Right ventricle myocardium superior (tissue), 1 donor: ENCODE measurements around the gene SDC1. TPM values are rescaled to one million over a fixed set of nuclear protein-coding genes. Genes with fewer than 3 reads are reported as not detected.

Source experiments
- ATAC-seq: fragments of 200-7000 bp; cut with Tn5 transposase; one replicate; pipeline ENCODE4 v1.9.1; 2020; ENCODE audit warnings: mild to moderate bottlenecking; ENCODE audit not compliant: poor library complexity
- DNase-seq: peaks from one replicate; pipeline ENCODE4 v3.0.0-alpha.2; 2020
- intact Hi-C: fragments of 100-400 bp; cut with DNase I; formaldehyde crosslinking; loops from one replicate; pipeline ENCODE4 v1.11.2; 2022
- total RNA-seq: library from RNA; stranded (reverse); fragmentation: NEBNext Ultra II Directional; extraction: Animal tissue kit (Norgen Biotek cat#: 25700); gene quantifications from one replicate; pipeline ENCODE4 v1.2.1, GENCODE V29; 2021
- donor health status: DM: no; HTN: yes; CAD: no; lungs with severe emphysema.

Gene SDC1
- total RNA-seq, 1 donor from 2014 or later, result 0.11 TPM

DNA sequence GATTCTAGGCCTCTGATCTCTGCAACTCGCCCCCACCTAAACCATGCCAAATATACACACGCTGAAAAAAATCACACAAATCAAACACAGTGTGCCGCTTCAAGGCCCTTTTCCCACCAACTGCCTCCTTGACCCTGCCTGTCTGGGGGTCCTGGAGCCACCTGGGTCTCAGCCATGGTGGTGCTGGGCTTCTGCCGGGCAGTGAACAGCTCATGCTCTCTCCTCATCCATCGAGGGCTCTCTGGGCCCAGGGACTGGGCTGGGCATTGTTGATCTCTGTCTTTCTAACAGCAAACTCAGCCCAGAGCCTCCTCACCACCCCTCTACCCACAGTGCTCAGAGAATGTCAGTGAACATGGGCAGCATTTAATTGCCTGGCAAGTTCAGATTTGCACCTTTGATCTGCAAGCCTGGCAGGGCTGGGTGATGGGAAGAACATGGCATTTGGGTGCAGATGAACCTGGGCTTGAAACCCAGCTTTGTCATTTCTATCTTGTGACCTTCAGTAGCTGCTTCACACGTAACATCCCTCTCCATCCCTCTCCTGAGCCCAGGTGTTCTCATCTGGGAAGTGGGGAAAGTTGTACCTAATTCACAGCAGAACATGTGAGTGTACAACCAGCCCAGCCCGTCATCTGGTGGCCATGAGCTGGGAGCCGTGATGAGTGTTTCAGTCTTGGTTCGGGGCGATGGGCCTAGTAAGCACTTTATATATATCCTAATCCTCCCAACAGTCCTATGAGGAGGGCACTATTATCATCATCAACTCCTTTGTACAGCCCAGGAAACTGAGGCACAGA, 46.1 kb downstream of the SDC1 start:
- intact Hi-C loops, result no loop called here
- no peak for ATAC-seq

DNA sequence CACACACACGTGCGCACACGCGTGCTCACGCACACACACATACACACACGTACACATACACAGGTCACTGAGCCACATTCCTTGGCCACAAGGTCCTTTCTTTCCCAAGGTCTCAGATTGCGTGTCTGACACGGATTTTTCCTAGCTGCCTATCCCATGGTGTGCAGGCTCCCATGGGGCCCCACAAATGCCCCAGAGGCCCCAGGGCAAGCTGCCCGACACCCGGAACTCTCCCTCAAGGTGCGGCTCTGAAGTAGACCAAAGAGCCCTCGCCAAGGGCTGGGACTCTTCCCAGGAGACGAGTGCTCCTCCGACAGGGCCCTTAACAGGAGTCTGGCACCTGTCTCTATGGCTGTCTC, 46.7 kb downstream of the SDC1 start:
- DNase-seq, result no peak
- intact Hi-C loops, result no loop called here

More for the DNA sequence above, 46.1 kb downstream of the SDC1 start:
- no peak for DNase-seq

GRCh38 chr2:20177556-20178248, 47.2 kb downstream of the SDC1 start:
- ATAC-seq (no peak), DNase-seq (no peak)
- intact Hi-C loops, result no loop called here

More for the DNA sequence above, 46.7 kb downstream of the SDC1 start:
- no peak for ATAC-seq

- DNase-seq (no peak), ATAC-seq (no peak)
- intact Hi-C loops, result no loop called here
Measured at GRCh38 chr2:20176760-20177159, 48.2 kb downstream of the SDC1 start.

DNA sequence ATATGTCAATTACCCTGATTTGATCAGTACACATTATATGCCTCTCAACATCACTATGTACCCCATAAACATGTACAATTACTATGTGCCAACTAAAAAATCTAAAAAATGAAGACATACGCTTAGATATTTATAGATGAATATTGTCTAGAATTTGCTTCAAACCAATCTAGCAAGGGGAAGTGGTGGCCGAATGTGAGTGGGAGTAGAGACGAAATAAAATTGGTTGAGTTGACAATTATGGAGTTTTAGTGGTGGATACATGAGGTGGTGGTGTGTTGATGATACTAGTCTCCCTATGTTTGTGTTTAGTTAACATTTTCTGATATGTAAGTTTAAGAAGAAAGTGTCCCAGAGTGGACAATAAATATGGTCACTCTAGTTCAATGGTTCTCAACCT, 49.0 kb downstream of the SDC1 start:
- ATAC-seq (no peak), DNase-seq (no peak)
- intact Hi-C loops, result no loop called here

DNA sequence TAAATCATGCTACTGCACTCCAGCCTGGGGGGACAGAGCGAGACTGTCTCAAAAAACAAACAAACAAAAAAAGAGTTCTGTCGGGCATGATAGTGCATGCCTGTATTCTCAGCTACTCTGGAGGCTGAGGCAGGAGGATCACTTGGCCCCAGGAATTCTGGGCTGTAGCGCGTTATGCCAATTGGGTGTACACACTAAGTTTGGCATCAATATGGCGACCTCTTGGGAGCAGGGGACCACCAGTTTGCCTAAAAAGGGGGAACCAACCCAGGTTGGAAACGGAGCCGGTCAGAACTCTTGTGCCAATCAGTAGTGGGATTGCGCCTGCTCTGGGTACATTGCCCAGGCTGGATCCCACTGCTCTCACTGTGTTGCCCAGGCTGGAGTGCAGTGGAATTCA, 49.7 kb downstream of the SDC1 start:
- DNase-seq, result no peak
- ATAC-seq, result no peak
- intact Hi-C loops, result no loop called here

DNA sequence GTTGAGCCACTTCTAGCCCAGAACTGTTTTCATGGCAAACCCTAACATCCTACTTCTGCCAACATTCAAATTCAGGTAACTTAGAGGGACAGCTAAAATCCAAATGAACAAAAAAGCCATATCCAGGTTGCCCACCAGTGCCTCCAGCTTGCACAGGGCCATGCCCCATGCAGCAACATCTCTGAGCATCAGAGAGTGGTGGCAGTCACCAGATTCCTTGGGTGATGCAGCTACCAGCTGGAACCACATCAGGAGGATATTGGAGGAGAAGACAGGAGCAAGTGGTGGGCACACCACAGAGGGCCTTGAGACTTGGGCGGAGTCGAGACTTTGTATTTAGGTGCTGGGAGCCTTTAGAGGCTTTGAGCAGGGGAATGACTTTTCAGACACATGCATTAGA, 50.5 kb downstream of the SDC1 start:
- ATAC-seq, result no peak
- intact Hi-C loops, result no loop called here
- DNase-seq, result no peak

GRCh38 chr2:20173496-20174402, 51.2 kb downstream of the SDC1 start:
- DNase-seq (no peak), ATAC-seq (no peak)
- intact Hi-C loops, result no loop called here

DNA sequence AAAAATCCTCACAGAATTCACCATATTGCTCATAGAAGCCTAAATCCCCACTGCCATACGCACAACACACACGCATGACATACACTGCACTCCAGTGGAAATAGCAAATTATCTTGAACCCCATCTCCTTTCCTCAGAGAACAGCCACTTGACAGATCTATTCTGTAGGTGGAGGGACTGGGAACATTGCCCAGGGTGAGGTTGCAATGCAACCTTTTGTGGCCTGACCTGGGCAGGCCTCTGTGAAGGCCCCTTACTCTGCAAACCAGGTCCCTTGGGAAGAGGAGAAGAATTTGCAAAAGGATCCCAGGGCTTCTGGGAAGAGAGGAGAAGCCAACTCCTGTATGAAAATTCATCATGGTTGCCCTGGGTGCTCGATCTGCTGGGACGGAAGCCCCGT, 51.9 kb downstream of the SDC1 start:
- intact Hi-C loops, result no loop called here
- DNase-seq (no peak), ATAC-seq (no peak)

DNA sequence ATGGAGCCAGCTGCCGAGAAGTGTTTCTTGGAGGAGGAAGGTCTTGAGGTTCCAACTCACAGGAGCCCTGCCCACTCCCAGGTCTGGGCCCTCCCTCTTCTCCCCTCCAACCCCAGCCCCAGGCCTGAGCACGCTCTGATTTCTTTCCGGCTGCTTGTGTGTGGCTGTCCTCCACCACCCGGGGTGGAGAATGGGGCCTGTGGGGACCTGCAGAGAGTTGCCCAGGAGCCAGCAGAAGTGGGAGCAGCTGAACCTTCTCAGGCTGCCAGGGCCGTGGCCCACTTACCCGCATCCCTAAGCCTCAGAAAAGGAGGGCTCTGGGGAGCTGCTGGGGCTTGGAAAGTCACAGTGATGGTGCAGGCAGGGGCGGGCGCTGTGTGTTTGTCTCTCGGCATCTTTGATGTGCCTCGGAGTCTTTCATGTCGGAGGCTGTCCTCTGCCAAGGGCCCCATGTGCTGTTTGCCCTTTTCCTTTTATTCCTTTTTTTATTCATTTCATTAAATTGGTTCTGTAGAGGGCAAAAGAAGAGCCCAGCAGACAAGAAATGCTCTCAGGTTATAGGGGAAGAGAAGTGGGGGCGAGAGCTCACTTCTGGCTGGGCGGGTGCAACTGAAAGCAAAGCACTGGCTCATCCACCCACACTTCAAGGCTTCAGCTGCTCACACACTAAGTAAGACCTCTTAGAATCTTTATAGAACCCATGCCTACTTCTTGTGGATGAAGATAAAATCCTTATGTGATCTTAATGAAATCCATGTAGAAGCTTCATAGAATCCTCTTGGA, 52.5 kb downstream of the SDC1 start:
- DNase-seq, result no peak
- ATAC-seq, result no peak
- intact Hi-C loops, result no loop called here

GRCh38 chr2:20171445-20171977, 53.4 kb downstream of the SDC1 start:
- DNase-seq (no peak), ATAC-seq (no peak)
- intact Hi-C loops, result no loop called here

- DNase-seq, result no peak
- ATAC-seq, result no peak
- intact Hi-C loops, result no loop called here
Measured at GRCh38 chr2:20170704-20171250, 54.2 kb downstream of the SDC1 start.

- DNase-seq (no peak), ATAC-seq (no peak)
- intact Hi-C loops, result no loop called here
Measured at GRCh38 chr2:20169796-20170703, 54.9 kb downstream of the SDC1 start.

GRCh38 chr2:20168727-20169696, 55.9 kb downstream of the SDC1 start:
- ATAC-seq (no peak), DNase-seq (no peak)
- intact Hi-C loops, result no loop called here

DNA sequence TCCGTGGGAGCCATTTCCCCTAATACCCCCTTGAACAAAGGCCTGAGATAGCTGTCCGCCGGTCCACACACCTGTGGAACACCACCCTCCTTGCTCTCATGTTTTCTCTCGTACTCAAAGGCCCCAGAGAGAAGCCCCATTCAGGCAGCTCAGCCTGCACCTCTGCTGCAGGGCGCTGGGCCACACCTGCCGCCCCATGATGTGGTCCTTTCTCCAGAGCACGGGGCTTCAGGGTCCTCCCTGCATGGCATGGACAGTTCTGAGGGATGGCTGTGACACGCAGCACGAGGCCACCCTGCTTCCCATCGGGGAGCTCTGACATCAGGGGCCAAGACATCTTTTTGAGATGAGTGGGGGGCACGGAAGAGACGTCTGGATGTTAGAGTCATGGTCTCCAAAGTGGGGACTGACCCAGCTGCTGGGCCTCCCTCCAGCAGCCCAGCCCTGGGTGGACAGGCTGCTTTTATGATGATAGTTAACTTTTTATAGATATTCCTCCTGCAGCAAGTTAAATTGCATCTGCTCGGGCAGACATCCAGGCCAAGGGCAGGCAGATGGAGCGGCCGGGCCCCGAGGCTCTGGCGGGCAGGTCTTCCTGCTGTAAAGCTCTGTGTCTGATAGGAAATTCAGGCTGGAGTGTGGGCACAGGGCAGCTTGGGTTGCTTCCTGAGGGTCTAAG, 56.7 kb downstream of the SDC1 start:
- DNase-seq (no peak), ATAC-seq (no peak)
- intact Hi-C loops, result no loop called here

DNA sequence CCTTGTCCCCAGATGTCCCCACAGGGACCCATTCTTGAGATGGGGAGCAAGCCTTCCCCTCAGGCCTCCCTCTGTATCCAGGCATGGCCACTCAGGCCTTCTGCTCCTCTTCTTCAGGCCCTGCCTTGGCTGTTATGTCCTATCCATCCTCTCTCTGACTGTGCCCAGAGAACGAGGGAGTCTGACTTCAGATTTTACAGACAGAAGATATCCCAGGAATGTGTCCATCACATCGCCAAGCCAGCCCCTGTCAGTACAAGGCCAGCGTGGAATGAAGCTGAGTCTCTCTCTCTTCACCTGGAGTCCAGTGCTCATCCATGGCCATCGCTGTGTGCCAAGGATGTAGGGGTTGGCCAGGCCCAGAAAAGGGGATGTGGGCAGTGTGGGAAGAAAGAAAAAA, 57.6 kb downstream of the SDC1 start:
- intact Hi-C loops, result no loop called here
- ATAC-seq, result no peak
- no peak for DNase-seq
